SW 1271 (cell line): ENCODE results near the gene SLC19A1.

ENCODE experiments used
- DNase-seq, 2 experiments: peaks; one replicate each; lab custom pipeline; 2025; lab: John Stamatoyannopoulos, UW

SLC19A1 gene

DNA sequence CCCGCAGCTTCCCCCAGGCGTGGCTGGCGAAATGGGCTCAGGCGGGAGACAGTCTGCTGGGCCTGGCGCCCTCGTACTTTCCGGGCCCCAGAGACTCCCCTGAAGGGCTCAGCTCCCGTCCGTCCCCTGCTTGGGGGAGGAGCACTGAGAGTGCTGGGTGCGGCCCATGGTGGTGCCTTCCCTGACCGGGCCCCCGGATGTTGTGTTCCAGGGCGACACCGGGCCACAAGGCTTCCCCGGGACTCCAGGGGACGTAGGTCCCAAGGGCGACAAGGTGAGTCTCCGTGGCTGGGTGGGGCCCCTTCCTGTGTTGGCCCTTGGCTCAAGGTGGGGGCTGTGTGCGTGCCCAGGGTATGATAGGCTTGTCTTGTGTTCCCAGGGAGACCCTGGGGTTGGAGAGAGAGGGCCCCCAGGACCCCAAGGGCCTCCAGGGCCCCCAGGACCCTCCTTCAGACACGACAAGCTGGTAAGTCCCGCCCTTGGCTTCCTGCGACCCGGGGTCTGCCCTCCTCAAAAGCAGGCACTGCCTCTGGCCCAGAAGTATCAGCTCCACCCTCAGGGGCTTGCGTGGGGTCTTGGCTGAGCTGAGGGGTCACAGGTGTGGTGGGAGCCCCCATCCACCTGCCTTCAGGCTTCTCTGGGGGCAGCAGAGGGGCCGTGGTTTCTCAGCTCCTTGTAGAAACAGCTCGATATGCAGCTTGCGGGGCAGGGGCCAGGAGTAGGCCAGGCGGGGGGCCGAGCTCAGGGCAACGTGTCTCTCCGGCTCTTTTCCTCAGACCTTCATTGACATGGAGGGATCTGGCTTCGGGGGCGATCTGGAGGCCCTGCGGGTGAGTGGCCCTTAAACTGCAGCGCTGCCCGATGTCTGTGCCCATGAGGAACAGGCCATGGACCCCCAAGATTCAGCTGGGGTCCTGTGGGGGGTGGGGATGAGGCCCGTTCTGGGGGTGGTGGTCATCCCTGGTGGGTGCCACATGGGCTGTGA, 62.3 kb downstream of the SLC19A1 start:
- no peak for DNase-seq

- no peak for DNase-seq
Measured at GRCh38 chr21:45478816-45479669, 63.2 kb downstream of the SLC19A1 start.

- DNase-seq = no peak
Measured at GRCh38 chr21:45478115-45478801, 64.0 kb downstream of the SLC19A1 start.

GRCh38 chr21:45477176-45478114, 64.8 kb downstream of the SLC19A1 start:
- DNase-seq = no peak

GRCh38 chr21:45476582-45476981, 65.7 kb downstream of the SLC19A1 start:
- no peak for DNase-seq

GRCh38 chr21:45475797-45476570, 66.3 kb downstream of the SLC19A1 start:
- no peak for DNase-seq

DNA sequence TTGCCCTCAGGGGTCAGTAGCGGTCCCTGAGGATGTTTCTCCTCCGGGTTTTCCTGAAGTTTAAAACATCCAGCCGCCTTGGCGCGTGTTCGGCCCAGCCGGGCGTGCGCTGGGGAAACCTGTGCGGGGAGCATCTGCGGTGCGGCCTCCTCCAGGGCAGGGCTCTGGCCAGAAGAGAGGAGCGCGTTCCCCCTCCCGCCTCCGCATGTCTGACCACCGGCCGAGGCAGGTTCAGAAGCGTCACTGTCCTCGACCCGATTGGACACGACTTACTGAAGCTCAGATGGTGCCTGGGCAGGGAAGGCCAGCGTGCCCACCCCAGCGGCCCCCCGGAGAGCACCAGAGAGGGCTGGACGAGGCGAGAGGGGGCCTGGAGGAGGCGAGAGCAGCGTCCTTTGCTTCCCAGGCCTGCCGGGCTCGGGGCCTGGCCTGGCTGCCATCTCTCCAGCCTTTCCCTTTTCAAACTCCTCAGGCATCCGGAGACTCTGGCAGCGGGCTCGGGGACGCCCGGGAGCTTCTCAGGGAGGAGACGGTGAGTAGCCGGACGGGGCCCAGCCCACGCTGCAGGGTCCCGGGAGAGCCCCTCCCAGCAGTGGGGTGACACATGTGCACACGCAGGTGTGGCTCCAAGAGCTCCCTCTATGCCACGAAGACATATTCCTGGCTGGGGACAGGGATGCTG, 67.1 kb downstream of the SLC19A1 start:
- DNase-seq = no peak

DNA sequence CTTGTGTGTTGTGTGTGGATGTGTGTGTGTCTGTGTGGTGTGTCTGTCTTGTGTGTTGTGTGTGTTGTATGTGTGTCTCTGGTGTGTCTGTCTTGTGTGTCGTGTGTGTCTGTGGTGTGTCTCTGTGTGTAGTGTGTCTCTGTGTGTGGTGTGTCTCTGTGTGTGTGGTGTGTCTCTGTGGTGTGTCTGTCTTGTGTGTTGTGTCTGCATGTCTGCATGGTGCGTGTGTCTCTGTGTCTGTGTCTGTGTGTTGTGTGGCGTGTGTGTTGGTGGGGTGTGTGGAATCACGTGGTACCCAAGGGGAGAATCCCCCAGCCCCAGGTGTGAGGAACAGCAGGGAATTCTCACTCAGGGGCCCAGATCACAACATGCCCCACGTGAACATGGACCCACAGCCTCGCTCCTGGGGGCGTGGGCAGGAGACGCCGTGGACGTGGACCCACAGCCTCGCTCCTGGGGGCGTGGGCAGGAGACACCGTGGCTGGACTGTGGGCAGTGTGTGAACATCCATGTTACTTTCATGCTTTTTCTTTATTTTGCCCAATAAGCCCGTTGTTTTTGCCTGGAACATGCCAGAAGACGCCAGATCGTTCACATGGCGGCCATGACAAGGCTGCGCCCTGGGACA, 67.8 kb downstream of the SLC19A1 start:
- DNase-seq = no peak

GRCh38 chr21:45473496-45474322, 68.5 kb downstream of the SLC19A1 start:
- DNase-seq = no peak

DNA sequence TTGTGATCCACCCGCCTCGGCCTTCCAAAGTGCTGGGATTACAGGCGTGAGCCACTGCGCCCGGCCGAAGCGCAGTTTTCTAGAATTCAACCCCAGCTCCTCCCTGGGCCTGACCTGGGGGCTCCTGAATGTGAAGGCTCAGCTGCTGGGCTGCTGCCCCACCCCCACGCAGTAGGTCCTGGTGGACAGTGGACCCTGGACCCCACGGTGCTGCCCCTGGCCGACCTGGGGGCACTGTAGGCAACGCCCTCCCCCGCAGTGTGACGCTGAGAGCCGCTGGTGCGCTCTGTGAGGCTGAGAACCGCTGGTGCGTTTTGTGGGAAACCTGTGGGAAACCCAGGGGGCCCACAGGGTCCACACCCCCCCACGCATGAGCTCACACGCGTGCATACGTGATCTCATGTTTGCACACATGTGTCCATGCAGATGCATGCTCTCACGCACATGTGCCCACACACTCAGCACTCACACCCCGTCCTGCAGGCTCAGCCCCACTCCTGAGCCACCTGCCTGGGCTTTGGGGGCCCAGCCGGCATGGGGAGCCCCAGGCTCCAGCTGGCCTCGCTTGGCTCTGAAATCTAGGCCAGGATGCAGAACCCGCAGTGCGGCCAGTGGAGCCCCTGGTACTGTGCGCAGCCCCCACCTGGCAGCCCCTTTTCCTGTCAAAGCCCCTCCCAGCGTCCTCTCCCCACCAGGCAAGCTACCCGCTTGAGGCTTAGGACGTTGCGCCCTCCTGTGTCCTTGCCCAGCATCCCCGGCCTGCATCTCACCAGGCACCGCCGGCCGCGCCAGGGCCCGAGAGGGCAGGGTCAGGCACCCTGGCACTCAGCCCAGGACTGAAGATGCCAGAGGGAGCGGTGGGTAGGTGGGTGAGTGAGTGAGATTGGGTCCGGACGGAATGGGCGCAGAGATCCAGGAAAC, 69.5 kb downstream of the SLC19A1 start:
- no peak for DNase-seq

DNA sequence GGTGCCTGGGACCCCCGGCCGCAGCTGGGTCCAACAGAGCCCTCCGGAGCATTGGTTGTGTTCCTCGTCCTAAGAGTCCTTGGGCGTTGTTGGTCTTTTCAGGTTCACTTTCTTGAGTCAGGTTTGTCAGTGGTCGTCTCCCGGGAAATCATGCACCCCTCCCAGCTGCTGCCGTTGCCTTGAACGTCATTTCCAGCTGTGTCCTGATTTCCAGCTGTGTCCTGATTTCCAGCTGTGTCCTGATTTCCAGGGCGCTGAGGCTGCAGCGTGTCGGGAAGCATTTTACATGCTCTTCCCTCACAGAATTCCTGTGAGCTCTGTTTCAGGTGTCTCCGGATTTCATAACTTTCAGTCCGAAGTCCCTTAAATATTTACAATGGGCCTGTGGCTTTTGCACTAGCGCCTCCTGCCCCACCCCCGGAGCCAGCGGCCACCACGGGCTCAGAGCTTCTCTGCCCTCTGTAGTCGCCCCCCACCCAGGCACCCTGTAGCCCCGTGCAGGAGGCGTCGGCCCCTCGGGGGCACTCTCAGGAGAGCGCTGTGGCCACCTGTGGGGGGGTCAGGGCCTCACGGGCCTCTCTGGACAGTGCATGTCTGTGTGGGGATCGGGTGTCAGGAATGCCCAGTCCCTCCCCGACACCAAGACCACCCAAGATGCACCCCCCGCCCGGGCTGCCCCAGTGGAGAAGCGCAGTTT, 70.6 kb downstream of the SLC19A1 start:
- no peak for DNase-seq

DNA sequence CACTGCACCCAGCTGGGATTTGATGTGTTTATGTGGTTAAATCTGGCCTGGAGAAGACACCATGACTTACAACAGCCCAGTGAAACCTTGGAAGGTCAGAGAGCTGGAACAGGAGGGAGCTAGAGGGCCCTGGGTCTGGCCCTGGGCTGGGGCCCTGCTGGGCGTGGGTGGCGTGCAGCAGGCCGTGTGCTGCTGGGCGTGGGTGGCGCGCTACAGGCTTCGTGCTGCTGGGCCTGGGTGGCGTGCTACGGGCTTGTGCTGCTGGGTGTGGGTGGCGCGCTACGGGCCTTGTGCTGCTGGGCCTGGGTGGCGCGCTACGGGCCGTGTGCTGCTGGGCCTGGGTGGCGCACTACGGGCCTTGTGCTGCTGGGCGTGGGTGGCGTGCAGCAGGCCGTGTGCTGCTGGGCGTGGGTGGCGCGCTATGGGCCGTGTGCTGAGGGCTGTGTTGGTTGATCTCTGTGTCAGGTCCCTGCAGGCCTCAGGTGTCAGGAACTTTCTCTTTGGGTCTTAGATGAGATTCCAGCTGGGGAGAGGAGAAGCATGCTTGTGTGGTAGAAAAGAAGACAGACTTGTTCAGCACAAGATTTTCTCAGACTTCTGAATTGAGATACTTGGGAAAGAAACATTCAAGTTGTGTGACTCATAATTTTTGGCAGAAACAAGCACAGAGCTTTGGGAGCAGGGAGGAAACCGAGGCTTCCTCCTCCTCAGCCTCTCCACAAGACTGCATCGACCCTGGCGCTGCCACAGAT, 71.3 kb downstream of the SLC19A1 start:
- DNase-seq = no peak

DNA sequence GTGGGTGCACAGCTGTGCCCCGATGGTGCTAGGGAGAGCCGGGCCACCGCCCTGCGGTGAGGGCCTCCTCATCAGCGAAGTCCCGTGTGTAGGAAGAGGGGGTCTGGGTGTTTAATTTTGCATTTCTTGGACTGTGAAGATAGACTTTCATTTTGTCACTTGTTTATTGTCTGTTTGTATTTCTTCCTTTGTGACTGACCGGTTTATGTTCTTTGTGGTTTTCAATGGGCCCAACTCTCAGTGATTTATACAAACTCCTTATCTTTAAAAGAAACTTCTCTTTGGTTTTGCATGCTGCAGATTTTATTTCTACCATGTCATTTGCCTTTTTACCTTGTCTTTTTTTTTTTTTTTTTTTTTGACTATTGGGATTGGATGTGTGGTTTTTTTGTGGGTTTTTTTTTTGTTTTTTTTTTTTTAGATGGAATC, 72.1 kb downstream of the SLC19A1 start:
- DNase-seq = no peak

DNA sequence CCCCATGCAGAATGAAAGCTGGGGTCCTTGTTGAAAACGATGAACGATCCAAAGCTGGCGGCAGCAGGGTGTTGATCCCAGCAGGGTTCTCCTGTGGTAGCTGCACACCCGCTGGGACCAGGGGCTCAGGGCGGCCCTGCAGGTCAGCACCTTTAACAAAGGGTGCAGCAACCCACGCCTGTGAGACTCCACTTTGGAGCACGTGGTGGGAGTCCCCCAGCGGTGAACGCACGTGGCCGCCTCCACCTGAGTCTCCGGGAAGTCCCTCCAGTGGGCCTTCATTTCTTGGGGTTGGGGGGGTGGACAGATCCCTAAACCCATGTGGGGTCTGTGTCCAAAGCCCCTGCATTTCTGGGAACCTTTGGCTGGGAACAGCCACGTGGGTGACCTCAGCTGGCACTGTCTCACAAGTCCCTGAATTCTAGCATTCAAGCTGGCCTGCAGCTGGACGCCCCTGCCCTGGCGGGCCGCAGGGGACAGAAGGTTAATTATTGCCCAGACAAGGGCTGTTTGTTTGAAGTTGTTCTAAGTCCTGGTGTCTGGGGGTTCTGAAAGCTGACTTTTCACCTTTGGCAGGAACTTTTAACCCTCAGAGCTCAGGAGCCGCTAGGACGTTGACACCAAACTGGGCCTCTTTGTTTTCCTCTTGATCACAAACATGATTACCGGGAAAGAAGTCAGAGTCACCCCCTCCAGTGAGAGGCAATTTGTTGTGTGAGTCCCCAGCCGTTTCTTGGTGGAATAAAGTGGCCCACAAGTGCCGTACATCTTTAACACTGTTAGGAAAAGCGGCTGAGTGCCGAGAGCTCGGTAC, 72.8 kb downstream of the SLC19A1 start:
- DNase-seq = no peak

GRCh38 chr21:45468971-45469272, 73.3 kb downstream of the SLC19A1 start:
- DNase-seq = no peak
